COLO829 (cell line): Measurements from ENCODE around the gene SYTL4.
"Not testable (repeated sequence)": the region's sequence is repeated elsewhere in the genome, so short reads cannot be mapped to it uniquely, and the experiment has no call there.

Source experiments
- DNase-seq: peaks from one replicate; pipeline ENCODE4 v3.0.0; 2012; ENCODE audit warnings: low spot score

Gene SYTL4

GRCh38 chrX:100731441-100732281, at the start of gene SYTL4:
Gene SYTL4, minus strand, starts transcription at chrX:100732121. Its CDS starts 30,084 bp downstream, at chrX:100702037.
- peak; percentile 24 for DNase-seq

- DNase-seq = not testable (repeated sequence)
These were observed 37.5 kb upstream of the SYTL4 start for GRCh38 chrX:100769439-100769838.

- DNase-seq = peak; percentile 53
These were observed 36.9 kb upstream of the SYTL4 start for GRCh38 chrX:100768679-100769338.

- no peak for DNase-seq
These were observed 19.0 kb upstream of the SYTL4 start for GRCh38 chrX:100750883-100751282.

GRCh38 chrX:100748108-100748507, 16.2 kb upstream of the SYTL4 start:
- DNase-seq = peak; percentile 13

- no peak for DNase-seq
These were observed 15.8 kb upstream of the SYTL4 start for GRCh38 chrX:100747703-100748102.

GRCh38 chrX:100747090-100747489, 15.2 kb upstream of the SYTL4 start:
- no peak for DNase-seq

- DNase-seq = no peak
These were observed 14.1 kb upstream of the SYTL4 start for GRCh38 chrX:100745806-100746537.

- no peak for DNase-seq
These were observed 13.3 kb upstream of the SYTL4 start for GRCh38 chrX:100745205-100745604.

- DNase-seq = no peak
These were observed 11.2 kb upstream of the SYTL4 start for GRCh38 chrX:100743009-100743607.

GRCh38 chrX:100724006-100724405, 7.9 kb downstream of the SYTL4 start:
- not testable (repeated sequence) for DNase-seq

- no peak for DNase-seq
These were observed 10.6 kb downstream of the SYTL4 start for GRCh38 chrX:100721328-100721727.

GRCh38 chrX:100720301-100720700, 11.6 kb downstream of the SYTL4 start:
- no peak for DNase-seq

GRCh38 chrX:100719139-100719538, 12.8 kb downstream of the SYTL4 start:
- DNase-seq = no peak

- no peak for DNase-seq
These were observed 14.6 kb downstream of the SYTL4 start for GRCh38 chrX:100717363-100717762.

GRCh38 chrX:100710816-100711215, 21.1 kb downstream of the SYTL4 start:
- DNase-seq = no peak

- no peak for DNase-seq
These were observed 27.2 kb downstream of the SYTL4 start for GRCh38 chrX:100704581-100705203.

GRCh38 chrX:100700809-100701208, 31.1 kb downstream of the SYTL4 start:
- DNase-seq = no peak

- DNase-seq = no peak
These were observed 33.4 kb downstream of the SYTL4 start for GRCh38 chrX:100698551-100698950.

GRCh38 chrX:100696699-100697351, 35.1 kb downstream of the SYTL4 start:
- no peak for DNase-seq

GRCh38 chrX:100695991-100696390, 35.9 kb downstream of the SYTL4 start:
- DNase-seq = no peak
